Activated B cell treated with CpG ODN at 0.5 μM for 24 hours (primary cell): Measurements from ENCODE around the gene MDP1. TPM values are rescaled to one million over a fixed set of nuclear protein-coding genes. Genes with fewer than 3 reads are reported as not detected.
A peak's percentile ranks its signal among the peaks of the same experiment; 100 is the strongest.

Experiments
- ATAC-seq: fragments of 200-7000 bp; cut with Tn5 transposase; one replicate; pipeline ENCODE4 v1.10.0; 2021; ENCODE audit warnings: low read depth, mild to moderate bottlenecking, moderate library complexity
- CTCF ChIA-PET: fragments of 350-600 bp; sonication (Branson Sonifier 250); formaldehyde crosslinking; loops from one replicate; lab custom pipeline; 2021; ENCODE audit warnings: antibody characterized with exemption; lab: Charles Lee
- POLR2A ChIA-PET: fragments of 350-600 bp; sonication (Branson Sonifier 250); formaldehyde crosslinking; loops from one replicate; lab custom pipeline; 2021; ENCODE audit warnings: antibody characterized with exemption; lab: Charles Lee
- DNase-seq: peaks from one replicate; pipeline ENCODE4 v3.0.0; 2022
- H3K27ac Mint-ChIP-seq: one replicate; pipeline ENCODE4 v1.8.0; 2020; ENCODE audit warnings: mixed read lengths
- H3K27me3 Mint-ChIP-seq: one replicate; pipeline ENCODE4 v1.8.0; 2021; ENCODE audit warnings: mixed read lengths
- H3K36me3 Mint-ChIP-seq: one replicate; pipeline ENCODE4 v1.8.0; 2021; ENCODE audit warnings: low read depth, mixed read lengths
- H3K4me1 Mint-ChIP-seq: one replicate; pipeline ENCODE4 v1.8.0; 2021; ENCODE audit warnings: mixed read lengths
- H3K4me3 Mint-ChIP-seq: one replicate; pipeline ENCODE4 v1.8.0; 2020; ENCODE audit warnings: mild to moderate bottlenecking, mixed read lengths
- H3K9me3 Mint-ChIP-seq: one replicate; pipeline ENCODE4 v1.8.0; 2020; ENCODE audit warnings: mixed read lengths
- intact Hi-C: fragments of 100-400 bp; cut with micrococcal nuclease; formaldehyde crosslinking; loops from one replicate; pipeline ENCODE4 v1.15.1; 2024
- total RNA-seq: library from RNA; stranded (reverse); gene quantifications from 2 replicates; pipeline ENCODE4 v1.2.3, GENCODE V29; 2022
- TF ChIP-seq, protein P1 (sequence below): fragments of 200-600 bp; IDR thresholded peaks from one replicate; pipeline ENCODE4 v1.8.0; 2022; ENCODE audit warnings: antibody characterized with exemption, mild to moderate bottlenecking

MDP1 gene
- total RNA-seq, 1 donor from 2014 or later: 16.3 TPM

DNA sequence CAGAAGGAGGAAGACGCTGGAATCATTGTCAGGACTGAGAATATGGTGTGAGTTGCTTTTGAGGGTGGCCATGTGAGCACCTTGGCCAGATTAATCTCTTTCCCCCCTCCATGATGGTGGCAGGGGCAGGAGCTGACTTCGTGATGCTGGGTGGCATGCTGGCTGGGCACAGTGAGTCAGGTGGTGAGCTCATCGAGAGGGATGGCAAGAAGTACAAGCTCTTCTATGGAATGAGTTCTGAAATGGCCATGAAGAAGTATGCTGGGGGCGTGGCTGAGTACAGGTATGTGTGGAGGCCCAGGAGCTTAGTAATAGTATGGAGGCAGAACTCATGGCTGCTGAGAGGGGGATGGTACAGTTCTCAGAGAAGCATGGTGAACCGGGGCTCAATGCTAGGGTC is 22.3 kb upstream of the MDP1 start:
- no peaks in the 10 kb centered on the region for H3K9me3 Mint-ChIP-seq
- CTCF ChIA-PET: interaction anchor here (1.0 to 1.8 kb wide), 4 partner anchors 22 to 70 kb away, joined by 3 to 6 read pairs (median 4); partner anchors contain the start of gene MDP1
- peaks cover 71% of the 10 kb centered on the region for H3K4me1 Mint-ChIP-seq
- H3K27ac Mint-ChIP-seq: peak overlapping the region; percentile 16
- peaks cover 78% of the 10 kb centered on the region for H3K36me3 Mint-ChIP-seq
- TF ChIP-seq, protein P1, sequence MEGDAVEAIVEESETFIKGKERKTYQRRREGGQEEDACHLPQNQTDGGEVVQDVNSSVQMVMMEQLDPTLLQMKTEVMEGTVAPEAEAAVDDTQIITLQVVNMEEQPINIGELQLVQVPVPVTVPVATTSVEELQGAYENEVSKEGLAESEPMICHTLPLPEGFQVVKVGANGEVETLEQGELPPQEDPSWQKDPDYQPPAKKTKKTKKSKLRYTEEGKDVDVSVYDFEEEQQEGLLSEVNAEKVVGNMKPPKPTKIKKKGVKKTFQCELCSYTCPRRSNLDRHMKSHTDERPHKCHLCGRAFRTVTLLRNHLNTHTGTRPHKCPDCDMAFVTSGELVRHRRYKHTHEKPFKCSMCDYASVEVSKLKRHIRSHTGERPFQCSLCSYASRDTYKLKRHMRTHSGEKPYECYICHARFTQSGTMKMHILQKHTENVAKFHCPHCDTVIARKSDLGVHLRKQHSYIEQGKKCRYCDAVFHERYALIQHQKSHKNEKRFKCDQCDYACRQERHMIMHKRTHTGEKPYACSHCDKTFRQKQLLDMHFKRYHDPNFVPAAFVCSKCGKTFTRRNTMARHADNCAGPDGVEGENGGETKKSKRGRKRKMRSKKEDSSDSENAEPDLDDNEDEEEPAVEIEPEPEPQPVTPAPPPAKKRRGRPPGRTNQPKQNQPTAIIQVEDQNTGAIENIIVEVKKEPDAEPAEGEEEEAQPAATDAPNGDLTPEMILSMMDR: no peak
- no peak overlapping the region for H3K4me3 Mint-ChIP-seq
- DNase-seq (no peak), ATAC-seq (no peak)
- no peaks in the 10 kb centered on the region for H3K27me3 Mint-ChIP-seq
- intact Hi-C loops: no loop called here
- POLR2A ChIA-PET: interaction anchor here (0.5 to 11.1 kb wide), 14 partner anchors 9 to 192 kb away, joined by 3 to 242 read pairs (median 4); partner anchors contain the start of genes CBLN3, CHMP4A, DHRS1 and KHNYN

DNA sequence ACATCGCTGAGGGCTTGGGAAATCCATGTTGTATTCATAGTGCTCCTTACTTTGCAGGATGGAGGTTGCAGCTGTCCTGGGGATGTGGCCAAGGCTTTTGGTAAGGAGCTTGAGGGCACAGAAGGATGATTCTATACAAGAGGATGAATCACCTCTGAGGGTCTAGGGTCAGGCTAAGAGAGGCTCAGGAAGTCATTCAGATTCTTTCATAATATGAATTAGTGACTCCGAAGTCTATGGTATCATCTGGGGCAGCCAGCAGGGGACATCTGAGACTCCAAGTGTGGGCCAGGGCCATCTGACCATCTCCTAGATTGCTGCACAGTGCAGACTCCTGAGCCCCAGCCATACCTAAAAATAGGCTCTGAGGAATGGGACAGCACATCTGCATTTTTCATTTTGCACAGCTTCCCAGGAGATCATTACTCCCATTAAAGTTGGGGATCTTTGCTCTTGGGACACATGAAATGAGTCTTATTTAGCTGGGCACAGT is 21.6 kb upstream of the MDP1 start:
- TF ChIP-seq, protein P1: no peak
- intact Hi-C loops: no loop called here
- CTCF ChIA-PET: interaction anchor here (1.0 to 1.8 kb wide), 3 partner anchors 22 to 71 kb away, joined by 3 to 6 read pairs (median 4); partner anchors contain the start of gene MDP1
- Mint-ChIP-seq H3K27ac (peak overlapping the region; percentile 6), H3K9me3 (no peaks in the 10 kb centered on the region), H3K4me3 (no peak overlapping the region), H3K27me3 (no peaks in the 10 kb centered on the region), H3K36me3 (peaks cover 79% of the 10 kb centered on the region), H3K4me1 (peaks cover 73% of the 10 kb centered on the region)
- POLR2A ChIA-PET: interaction anchor here (0.9 to 11.1 kb wide), 11 partner anchors 9 to 192 kb away, joined by 3 to 242 read pairs (median 5); partner anchors contain the start of genes CBLN3, CHMP4A, DHRS1 and KHNYN
- ATAC-seq (no peak), DNase-seq (no peak)

DNA sequence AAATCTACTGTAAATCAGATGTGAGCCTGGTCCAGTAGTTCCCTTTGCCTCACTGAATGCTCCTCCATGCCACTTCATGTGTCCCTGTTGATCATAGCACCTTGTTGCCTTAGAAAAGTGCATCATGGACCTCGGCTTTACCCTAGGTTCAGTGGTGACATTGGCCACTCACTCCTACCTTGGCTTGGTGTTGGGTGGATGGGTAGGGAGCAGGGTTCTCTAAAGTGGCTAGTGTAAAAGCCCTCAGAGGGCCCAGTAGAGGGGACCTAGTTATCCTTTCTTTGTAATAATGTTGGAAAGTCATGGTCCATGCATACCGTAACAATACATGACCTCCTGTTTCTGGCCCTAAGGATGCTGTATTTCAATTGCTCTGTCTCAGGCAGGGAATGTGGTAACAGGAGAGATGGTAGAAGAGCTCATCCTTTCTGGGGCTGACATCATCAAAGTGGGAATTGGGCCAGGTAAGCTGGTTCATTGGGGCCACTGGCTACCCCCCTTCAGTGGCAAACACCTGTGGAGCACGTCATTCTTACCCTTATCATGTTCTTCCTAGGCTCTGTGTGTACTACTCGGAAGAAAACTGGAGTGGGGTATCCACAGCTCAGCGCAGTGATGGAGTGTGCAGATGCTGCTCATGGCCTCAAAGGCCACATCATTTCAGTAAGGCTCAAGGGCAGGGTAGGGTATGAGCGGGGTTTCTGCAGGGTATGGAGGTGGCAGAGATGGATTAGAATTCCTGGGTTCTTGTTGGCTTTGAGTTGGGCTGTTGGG is 21.0 kb upstream of the MDP1 start:
- H3K9me3 Mint-ChIP-seq: no peaks in the 10 kb centered on the region
- TF ChIP-seq, protein P1: no peak
- DNase-seq: no peak
- H3K27ac Mint-ChIP-seq: peak overlapping the region; percentile 6
- no peaks in the 10 kb centered on the region for H3K27me3 Mint-ChIP-seq
- H3K4me1 Mint-ChIP-seq: peaks cover 69% of the 10 kb centered on the region
- no peak overlapping the region for H3K4me3 Mint-ChIP-seq
- ATAC-seq: no peak
- peaks cover 80% of the 10 kb centered on the region for H3K36me3 Mint-ChIP-seq
- POLR2A ChIA-PET: interaction anchor here (1.4 to 11.1 kb wide), 5 partner anchors 10 to 90 kb away, joined by 3 to 242 read pairs (median 9); partner anchors contain the start of genes CHMP4A, DHRS1, MDP1 and NOP9
- CTCF ChIA-PET: interaction anchor here (1.0 to 1.8 kb wide), 3 partner anchors 21 to 71 kb away, joined by 3 to 6 read pairs (median 4); partner anchors contain the start of gene MDP1
- intact Hi-C loops: no loop called here

DNA sequence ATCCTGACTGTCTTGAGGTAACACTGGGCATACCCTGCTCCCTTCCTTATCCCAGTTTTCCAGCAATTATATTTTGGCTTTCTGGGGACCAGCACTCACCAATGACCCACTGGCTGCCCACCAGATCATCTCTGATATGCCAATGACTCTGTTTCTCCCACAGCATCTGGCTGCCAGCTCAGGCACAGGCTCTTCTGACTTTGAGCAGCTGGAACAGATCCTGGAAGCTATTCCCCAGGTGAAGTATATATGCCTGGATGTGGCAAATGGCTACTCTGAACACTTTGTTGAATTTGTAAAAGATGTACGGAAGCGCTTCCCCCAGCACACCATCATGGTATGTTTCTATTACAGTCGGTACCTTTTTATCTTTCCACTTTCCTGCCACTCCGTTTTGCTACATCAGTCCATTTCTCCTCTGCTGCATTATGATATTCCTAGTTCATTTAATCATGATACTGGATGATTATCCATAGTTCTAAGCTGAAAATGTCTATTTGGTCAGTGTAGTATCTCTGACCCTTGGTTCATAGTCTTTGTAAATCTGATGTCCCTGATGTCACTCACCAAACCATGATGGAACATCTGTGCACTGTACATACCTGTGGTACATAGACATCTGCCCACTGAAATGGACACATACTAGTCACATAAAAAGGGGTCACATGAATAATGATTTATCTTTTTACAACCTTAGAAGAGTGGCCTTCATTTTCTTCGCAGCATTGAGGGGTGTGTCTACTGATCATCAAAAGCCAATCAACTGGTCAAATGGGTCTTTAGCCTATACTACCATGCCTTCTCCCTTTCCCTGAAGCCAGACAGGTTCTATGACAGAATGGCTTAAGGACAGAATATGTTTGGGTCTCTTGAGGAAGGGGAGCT is 20.2 kb upstream of the MDP1 start:
- H3K4me1 Mint-ChIP-seq: peaks cover 69% of the 10 kb centered on the region
- CTCF ChIA-PET: interaction anchor here (1.5 to 1.8 kb wide), 4 partner anchors 20 to 75 kb away, joined by 5 to 6 read pairs (median 6); partner anchors contain the start of genes IRF9 and MDP1
- intact Hi-C loops: no loop called here
- H3K36me3 Mint-ChIP-seq: peaks cover 77% of the 10 kb centered on the region
- no peaks in the 10 kb centered on the region for H3K27me3 Mint-ChIP-seq
- no peak overlapping the region for H3K4me3 Mint-ChIP-seq
- H3K9me3 Mint-ChIP-seq: no peaks in the 10 kb centered on the region
- DNase-seq (no peak), ATAC-seq (no peak)
- POLR2A ChIA-PET: interaction anchor here (0.8 to 11.1 kb wide), 7 partner anchors 11 to 100 kb away, joined by 3 to 242 read pairs (median 4); partner anchors contain the start of genes CHMP4A, DHRS1, EMC9 and IRF9
- TF ChIP-seq, protein P1: no peak
- peak overlapping the region; percentile 65 for H3K27ac Mint-ChIP-seq
